ENCODE data around the gene MPST. TPM values are rescaled to one million over a fixed set of nuclear protein-coding genes. Genes with fewer than 3 reads are reported as not detected.

Gene MPST
- total RNA-seq, 1 donor from 2014 or later, result 60.2 TPM

- DNase-seq (ENCODE audit: low spot score), result no peak
Observed at GRCh38 chr22:37022483-37023337, 3.2 kb downstream of the MPST start.

GRCh38 chr22:37023743-37024338 is 4.3 kb downstream of the MPST start:
- no peak for DNase-seq (ENCODE audit: low spot score)

- no peak for DNase-seq (ENCODE audit: low spot score)
Observed at GRCh38 chr22:37024339-37025157, 5.0 kb downstream of the MPST start.

GRCh38 chr22:37025500-37026070 is 6.0 kb downstream of the MPST start:
- DNase-seq (ENCODE audit: low spot score), result no peak

GRCh38 chr22:37026325-37026724 is 6.8 kb downstream of the MPST start:
- no peak for DNase-seq (ENCODE audit: low spot score)

- DNase-seq (ENCODE audit: low spot score), result no peak
Observed at GRCh38 chr22:37027556-37027955, 8.0 kb downstream of the MPST start.

- no peak for DNase-seq (ENCODE audit: low spot score)
Observed at GRCh38 chr22:37028692-37029674, 9.4 kb downstream of the MPST start.

- no peak for DNase-seq (ENCODE audit: low spot score)
Observed at GRCh38 chr22:37030560-37031281, 11.2 kb downstream of the MPST start.

- DNase-seq (ENCODE audit: low spot score), result no peak
Observed at GRCh38 chr22:37032134-37032534, 12.6 kb downstream of the MPST start.

GRCh38 chr22:37032535-37033460 is 13.3 kb downstream of the MPST start:
- DNase-seq (ENCODE audit: low spot score), result peak; percentile 26

- DNase-seq (ENCODE audit: low spot score), result no peak
Observed at GRCh38 chr22:37033605-37034430, 14.3 kb downstream of the MPST start.

- no peak for DNase-seq (ENCODE audit: low spot score)
Observed at GRCh38 chr22:37036655-37037377, 17.3 kb downstream of the MPST start.

GRCh38 chr22:37037669-37038068 is 18.1 kb downstream of the MPST start:
- no peak for DNase-seq (ENCODE audit: low spot score)

GRCh38 chr22:37039466-37039865 is 19.9 kb downstream of the MPST start:
- DNase-seq (ENCODE audit: low spot score), result no peak

GRCh38 chr22:37043209-37043827 is 23.8 kb downstream of the MPST start:
- DNase-seq (ENCODE audit: low spot score), result no peak

- no peak for DNase-seq (ENCODE audit: low spot score)
Observed at GRCh38 chr22:37043828-37044538, 24.4 kb downstream of the MPST start.

Data from umbilical cord (tissue), 2 donors.